ENCODE measurements around the gene POLR3E.

DNA sequence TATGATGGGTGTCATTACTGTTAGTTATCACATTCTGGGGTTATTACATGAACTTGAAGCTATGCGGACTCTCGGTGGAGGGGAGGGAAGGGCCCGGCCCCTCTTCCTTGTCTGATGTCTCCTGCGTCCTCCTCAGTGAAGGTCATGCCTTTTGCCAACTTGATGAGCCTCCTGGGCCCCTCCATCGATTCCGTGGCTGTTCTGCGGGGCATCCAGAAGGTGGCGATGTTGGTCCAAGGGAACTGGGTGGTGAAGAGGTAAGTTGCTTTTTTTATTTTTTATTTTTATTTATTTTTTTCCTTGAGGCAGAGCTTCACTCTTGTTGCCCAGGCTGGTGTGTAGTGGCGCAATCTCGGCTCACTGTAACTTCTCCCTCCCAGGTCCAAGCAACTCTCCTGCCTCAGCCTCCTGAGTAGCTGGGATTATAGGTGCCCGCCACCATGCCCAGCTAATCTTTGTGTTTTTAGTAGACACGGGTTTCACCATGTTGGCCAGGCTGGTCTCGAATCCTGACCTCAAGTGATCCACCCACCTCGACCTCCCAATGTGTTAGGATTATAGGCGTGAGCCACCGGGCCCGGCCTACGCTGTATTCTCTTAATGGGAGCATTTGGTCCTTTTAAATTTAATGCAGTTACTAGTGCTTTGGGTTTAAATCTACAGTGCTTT, 21.6 kb downstream of the POLR3E start:
- TF ChIP-seq, protein P1, sequence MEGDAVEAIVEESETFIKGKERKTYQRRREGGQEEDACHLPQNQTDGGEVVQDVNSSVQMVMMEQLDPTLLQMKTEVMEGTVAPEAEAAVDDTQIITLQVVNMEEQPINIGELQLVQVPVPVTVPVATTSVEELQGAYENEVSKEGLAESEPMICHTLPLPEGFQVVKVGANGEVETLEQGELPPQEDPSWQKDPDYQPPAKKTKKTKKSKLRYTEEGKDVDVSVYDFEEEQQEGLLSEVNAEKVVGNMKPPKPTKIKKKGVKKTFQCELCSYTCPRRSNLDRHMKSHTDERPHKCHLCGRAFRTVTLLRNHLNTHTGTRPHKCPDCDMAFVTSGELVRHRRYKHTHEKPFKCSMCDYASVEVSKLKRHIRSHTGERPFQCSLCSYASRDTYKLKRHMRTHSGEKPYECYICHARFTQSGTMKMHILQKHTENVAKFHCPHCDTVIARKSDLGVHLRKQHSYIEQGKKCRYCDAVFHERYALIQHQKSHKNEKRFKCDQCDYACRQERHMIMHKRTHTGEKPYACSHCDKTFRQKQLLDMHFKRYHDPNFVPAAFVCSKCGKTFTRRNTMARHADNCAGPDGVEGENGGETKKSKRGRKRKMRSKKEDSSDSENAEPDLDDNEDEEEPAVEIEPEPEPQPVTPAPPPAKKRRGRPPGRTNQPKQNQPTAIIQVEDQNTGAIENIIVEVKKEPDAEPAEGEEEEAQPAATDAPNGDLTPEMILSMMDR (IDR thresholded peaks at IDR 0.05): peak; percentile 54 to 64 (median 59)
- TF ChIP-seq POLR2AphosphoS5 (IDR thresholded peaks at IDR 0.05) (no peak), EP300 (IDR thresholded peaks at IDR 0.05; ENCODE audit: low read depth) (no peak), POLR2A (IDR thresholded peaks at IDR 0.05) (no peak)

All from transverse colon (tissue), 4 donors.